ENCODE measurements around the gene PTGIS. TPM values are rescaled to one million over a fixed set of nuclear protein-coding genes. Genes with fewer than 3 reads are reported as not detected.

PTGIS gene
- total RNA-seq, 1 donor from 2014 or later, result 72.1 TPM

DNA sequence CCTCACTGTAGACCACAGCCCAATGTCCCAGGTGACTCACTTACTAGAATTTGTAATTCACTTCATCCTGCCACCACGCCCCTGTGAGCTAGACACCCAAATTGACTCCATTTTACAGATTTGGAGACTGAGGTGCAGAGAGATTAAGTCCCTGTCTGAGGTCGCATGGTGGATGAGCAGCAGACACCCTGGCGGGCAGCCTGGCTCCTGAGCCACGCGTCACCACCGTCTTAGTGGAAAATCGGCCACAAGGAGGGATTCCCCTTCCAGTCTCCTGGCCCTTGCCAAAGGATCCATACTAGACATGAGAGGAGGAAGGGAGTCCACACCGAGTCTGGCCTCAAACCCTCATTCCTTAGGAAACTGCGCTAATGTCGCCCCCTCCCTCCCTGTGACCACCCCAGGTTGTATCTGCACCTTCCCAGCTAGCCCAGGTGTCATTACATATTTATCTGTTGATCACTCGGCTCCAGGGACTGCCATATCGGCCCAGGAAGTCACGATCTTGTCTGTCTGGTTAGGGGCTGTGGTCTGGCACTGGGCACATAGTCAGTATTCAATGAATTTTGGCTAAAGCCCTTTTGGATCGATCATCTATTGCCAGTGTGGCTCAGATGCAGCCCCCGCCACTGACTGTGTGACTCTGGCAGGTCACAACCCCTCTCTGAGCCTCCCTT, 25.7 kb upstream of the PTGIS start:
- no peaks in the 10 kb centered on the region for H3K36me3 Mint-ChIP-seq (ENCODE audit: unreplicated experiment)
- peaks cover 70% of the 10 kb centered on the region for H3K4me1 Mint-ChIP-seq (ENCODE audit: unreplicated experiment)
- no peak overlapping the region for H3K4me3 Mint-ChIP-seq (ENCODE audit: unreplicated experiment)
- H3K27ac Mint-ChIP-seq (ENCODE audit: unreplicated experiment), result peak overlapping the region; percentile 82
- TF ChIP-seq, protein P1, sequence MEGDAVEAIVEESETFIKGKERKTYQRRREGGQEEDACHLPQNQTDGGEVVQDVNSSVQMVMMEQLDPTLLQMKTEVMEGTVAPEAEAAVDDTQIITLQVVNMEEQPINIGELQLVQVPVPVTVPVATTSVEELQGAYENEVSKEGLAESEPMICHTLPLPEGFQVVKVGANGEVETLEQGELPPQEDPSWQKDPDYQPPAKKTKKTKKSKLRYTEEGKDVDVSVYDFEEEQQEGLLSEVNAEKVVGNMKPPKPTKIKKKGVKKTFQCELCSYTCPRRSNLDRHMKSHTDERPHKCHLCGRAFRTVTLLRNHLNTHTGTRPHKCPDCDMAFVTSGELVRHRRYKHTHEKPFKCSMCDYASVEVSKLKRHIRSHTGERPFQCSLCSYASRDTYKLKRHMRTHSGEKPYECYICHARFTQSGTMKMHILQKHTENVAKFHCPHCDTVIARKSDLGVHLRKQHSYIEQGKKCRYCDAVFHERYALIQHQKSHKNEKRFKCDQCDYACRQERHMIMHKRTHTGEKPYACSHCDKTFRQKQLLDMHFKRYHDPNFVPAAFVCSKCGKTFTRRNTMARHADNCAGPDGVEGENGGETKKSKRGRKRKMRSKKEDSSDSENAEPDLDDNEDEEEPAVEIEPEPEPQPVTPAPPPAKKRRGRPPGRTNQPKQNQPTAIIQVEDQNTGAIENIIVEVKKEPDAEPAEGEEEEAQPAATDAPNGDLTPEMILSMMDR (IDR thresholded peaks at IDR 0.05), result no peak
- no peaks in the 10 kb centered on the region for H3K9me3 Mint-ChIP-seq (ENCODE audit: unreplicated experiment)
- DNase-seq (ENCODE audit: extremely low spot score, unreplicated experiment), result no peak
- H3K27me3 Mint-ChIP-seq (ENCODE audit: unreplicated experiment), result no peaks in the 10 kb centered on the region

DNA sequence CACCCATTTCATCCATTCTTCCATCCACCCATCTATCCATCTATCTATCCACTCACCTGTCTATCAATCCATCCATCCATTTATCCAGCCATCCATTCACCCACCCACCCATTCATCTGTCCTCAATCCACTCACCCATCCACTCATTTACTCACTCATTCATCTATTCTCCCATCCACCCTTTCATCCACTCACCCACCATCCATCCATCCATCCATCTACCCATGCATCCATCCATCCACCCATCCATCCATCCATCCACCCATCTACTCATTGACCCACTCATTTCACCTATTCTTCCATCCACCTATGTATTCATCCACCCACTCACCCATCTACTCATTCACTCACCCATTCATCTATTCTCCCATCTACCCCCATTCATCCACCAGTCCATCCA, 24.2 kb upstream of the PTGIS start:
- Mint-ChIP-seq H3K27me3 (ENCODE audit: unreplicated experiment) (no peaks in the 10 kb centered on the region), H3K4me1 (ENCODE audit: unreplicated experiment) (peaks cover 85% of the 10 kb centered on the region), H3K4me3 (ENCODE audit: unreplicated experiment) (no peak overlapping the region), H3K27ac (ENCODE audit: unreplicated experiment) (no peak overlapping the region), H3K36me3 (ENCODE audit: unreplicated experiment) (no peaks in the 10 kb centered on the region), H3K9me3 (ENCODE audit: unreplicated experiment) (no peaks in the 10 kb centered on the region)
- TF ChIP-seq, protein P1 (IDR thresholded peaks at IDR 0.05), result no peak
- no peak for DNase-seq (ENCODE audit: extremely low spot score, unreplicated experiment)

DNA sequence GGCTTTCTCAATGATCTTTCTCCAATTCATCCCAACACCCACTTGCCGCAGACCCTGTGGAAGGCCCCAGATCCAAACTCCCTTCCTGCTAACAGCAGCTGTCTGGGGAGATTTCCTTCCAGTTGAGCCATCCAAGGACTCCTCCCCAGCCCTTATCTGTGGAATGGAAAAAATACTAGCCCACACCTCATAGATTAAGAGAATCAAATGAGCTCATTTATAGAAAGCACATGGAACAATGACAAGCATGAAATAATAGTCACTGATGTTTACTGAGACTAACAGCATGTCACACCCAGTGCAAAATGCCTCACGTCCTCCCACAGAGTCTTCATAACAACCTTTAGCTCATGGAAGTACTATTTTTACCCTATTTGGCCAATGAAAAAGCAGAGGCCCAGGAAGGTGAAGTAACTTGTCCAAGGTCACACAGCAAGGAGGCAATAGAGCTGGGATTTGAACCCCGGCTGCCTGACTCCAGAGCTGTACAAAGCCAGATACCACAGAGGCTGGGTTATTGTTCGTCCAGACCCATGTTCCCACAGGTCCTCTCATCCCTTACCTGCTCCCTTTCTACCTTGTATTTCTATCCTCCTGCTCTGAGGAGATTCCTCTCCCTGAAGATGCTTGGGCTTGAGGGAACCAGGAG, 23.4 kb upstream of the PTGIS start:
- Mint-ChIP-seq H3K27me3 (ENCODE audit: unreplicated experiment) (no peaks in the 10 kb centered on the region), H3K4me3 (ENCODE audit: unreplicated experiment) (no peak overlapping the region), H3K9me3 (ENCODE audit: unreplicated experiment) (no peaks in the 10 kb centered on the region), H3K4me1 (ENCODE audit: unreplicated experiment) (peaks cover 90% of the 10 kb centered on the region), H3K36me3 (ENCODE audit: unreplicated experiment) (no peaks in the 10 kb centered on the region), H3K27ac (ENCODE audit: unreplicated experiment) (peak overlapping the region; percentile 38)
- no peak for DNase-seq (ENCODE audit: extremely low spot score, unreplicated experiment)
- TF ChIP-seq, protein P1 (IDR thresholded peaks at IDR 0.05), result no peak

DNA sequence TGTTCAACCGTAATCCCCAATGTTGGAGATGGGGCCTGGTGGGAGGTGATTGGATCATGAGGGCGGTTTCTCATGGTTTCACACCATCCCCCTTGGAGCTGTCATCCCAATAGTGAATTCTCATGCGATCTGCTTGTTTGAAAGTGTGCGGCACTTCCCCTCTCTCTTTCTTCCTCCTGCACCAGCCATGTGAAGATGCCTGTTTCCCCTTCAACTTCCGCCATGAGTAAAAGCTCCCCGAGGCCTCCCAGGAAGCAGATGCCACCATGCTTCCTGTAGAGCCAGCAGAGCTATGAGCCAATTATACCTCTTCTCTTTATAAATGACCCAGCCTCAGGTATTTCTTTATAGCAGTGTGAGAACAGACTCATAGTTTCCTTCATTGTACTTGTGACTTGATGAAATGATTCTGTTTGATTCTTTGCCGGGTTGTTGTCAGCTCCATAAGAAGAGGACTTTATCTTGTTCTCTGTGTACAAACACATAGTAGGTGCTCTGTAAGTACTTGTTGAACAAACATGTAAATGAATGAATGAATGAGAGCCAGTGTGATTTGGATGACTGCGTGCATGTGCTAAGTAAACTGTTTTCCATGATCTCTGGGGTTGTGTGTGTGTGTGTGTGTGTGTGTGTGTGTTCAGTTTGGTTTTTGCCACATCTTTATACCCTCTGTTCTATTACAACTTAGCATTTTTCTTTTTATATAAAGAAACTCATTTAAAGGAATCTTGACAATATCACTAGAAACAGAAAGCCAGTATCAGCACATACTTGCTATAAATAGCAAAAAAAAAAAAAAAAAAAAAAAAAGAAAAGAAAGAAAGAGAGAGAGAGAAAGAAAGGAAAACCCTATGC, 22.5 kb upstream of the PTGIS start:
- H3K36me3 Mint-ChIP-seq (ENCODE audit: unreplicated experiment), result no peaks in the 10 kb centered on the region
- H3K9me3 Mint-ChIP-seq (ENCODE audit: unreplicated experiment), result no peaks in the 10 kb centered on the region
- H3K27me3 Mint-ChIP-seq (ENCODE audit: unreplicated experiment), result no peaks in the 10 kb centered on the region
- no peak overlapping the region for H3K4me3 Mint-ChIP-seq (ENCODE audit: unreplicated experiment)
- DNase-seq (ENCODE audit: extremely low spot score, unreplicated experiment), result no peak
- TF ChIP-seq, protein P1 (IDR thresholded peaks at IDR 0.05), result no peak
- peaks cover 90% of the 10 kb centered on the region for H3K4me1 Mint-ChIP-seq (ENCODE audit: unreplicated experiment)
- peak overlapping the region; percentile 38 for H3K27ac Mint-ChIP-seq (ENCODE audit: unreplicated experiment)

DNA sequence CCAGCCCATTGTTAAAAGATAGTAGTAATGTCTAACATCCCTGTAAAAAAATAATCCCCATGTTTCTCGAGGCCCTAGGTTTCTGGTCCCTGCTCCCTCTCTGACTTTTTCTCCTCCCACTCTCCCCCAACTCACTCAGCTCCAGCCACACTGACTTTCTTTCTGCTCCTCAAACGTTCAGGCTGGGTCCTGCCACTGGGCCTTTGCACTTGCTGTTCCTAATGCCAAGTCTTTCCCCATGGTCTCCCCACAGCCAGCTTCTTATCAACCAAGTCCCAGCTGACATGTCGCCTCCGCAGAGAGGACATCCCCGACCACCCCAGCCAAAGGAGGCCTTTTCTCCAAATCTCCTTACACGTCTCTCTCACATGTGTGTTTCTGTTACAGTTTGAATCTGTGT, 21.8 kb upstream of the PTGIS start:
- DNase-seq (ENCODE audit: extremely low spot score, unreplicated experiment), result no peak
- Mint-ChIP-seq H3K27me3 (ENCODE audit: unreplicated experiment) (no peaks in the 10 kb centered on the region), H3K9me3 (ENCODE audit: unreplicated experiment) (no peaks in the 10 kb centered on the region), H3K4me3 (ENCODE audit: unreplicated experiment) (no peak overlapping the region), H3K4me1 (ENCODE audit: unreplicated experiment) (peaks cover 90% of the 10 kb centered on the region), H3K36me3 (ENCODE audit: unreplicated experiment) (no peaks in the 10 kb centered on the region), H3K27ac (ENCODE audit: unreplicated experiment) (peak overlapping the region; percentile 38)
- TF ChIP-seq, protein P1 (IDR thresholded peaks at IDR 0.05), result no peak

All from osteocyte (in vitro differentiated cells).